IPS-20b (cell line): ENCODE data around the gene TMEM52.
"Not testable (repeated sequence)": the region's sequence is repeated elsewhere in the genome, so short reads cannot be mapped to it uniquely, and the experiment has no call there.

Source experiments
- H3K27ac ChIP-seq: one replicate; pipeline ENCODE4 v1.5.1; 2013; ENCODE audit warnings: low read length
- H3K27me3 ChIP-seq: 2 replicates; pipeline ENCODE4 v1.6.1; 2013; ENCODE audit warnings: mild to moderate bottlenecking, low read length, inconsistent platforms; ENCODE audit not compliant: insufficient read depth
- H3K36me3 ChIP-seq: 2 replicates; pipeline ENCODE4 v1.6.1; 2013; ENCODE audit warnings: low read depth, mild to moderate bottlenecking, inconsistent platforms, low read length, moderate library complexity; ENCODE audit not compliant: insufficient read depth
- H3K4me1 ChIP-seq: 2 replicates; pipeline ENCODE4 v1.6.1; 2013; ENCODE audit warnings: mild to moderate bottlenecking, control low read depth, inconsistent platforms, low read length, moderate library complexity; ENCODE audit not compliant: insufficient read depth
- H3K4me3 ChIP-seq: 2 replicates; pipeline ENCODE4 v1.5.1; 2013; ENCODE audit warnings: mild to moderate bottlenecking, low read length, inconsistent platforms
- H3K9ac ChIP-seq: 2 replicates; pipeline ENCODE4 v1.6.1; 2013; ENCODE audit warnings: low read depth, mild to moderate bottlenecking, inconsistent platforms, low read length, moderate library complexity
- H3K9me3 ChIP-seq: 2 replicates; pipeline ENCODE4 v1.6.1; 2013; ENCODE audit warnings: mild to moderate bottlenecking, low read depth, low read length, inconsistent platforms; ENCODE audit not compliant: insufficient read depth

TMEM52 gene

GRCh38 chr1:1937061-1937460, 18.0 kb upstream of the TMEM52 start:
- Histone ChIP-seq H3K36me3 (no peaks in the 10 kb centered on the region), H3K4me3 (no peak overlapping the region), H3K9ac (no peak overlapping the region), H3K4me1 (no peaks in the 10 kb centered on the region), H3K27me3 (no peaks in the 10 kb centered on the region), H3K27ac (no peak overlapping the region), H3K9me3 (no peaks in the 10 kb centered on the region)

- H3K27ac ChIP-seq, H3K9me3 ChIP-seq, H3K4me1 ChIP-seq, H3K27me3 ChIP-seq, H3K4me3 ChIP-seq, H3K36me3 ChIP-seq, H3K9ac ChIP-seq: not testable (repeated sequence)
These were observed 15.8 kb upstream of the TMEM52 start for GRCh38 chr1:1934848-1935247.

- H3K4me1 ChIP-seq, result no peaks in the 10 kb centered on the region
- H3K4me3 ChIP-seq, result no peak overlapping the region
- no peaks in the 10 kb centered on the region for H3K36me3 ChIP-seq
- H3K9ac ChIP-seq, result no peak overlapping the region
- no peaks in the 10 kb centered on the region for H3K27me3 ChIP-seq
- no peak overlapping the region for H3K27ac ChIP-seq
- no peaks in the 10 kb centered on the region for H3K9me3 ChIP-seq
These were observed 10.8 kb upstream of the TMEM52 start for GRCh38 chr1:1929639-1930545.

GRCh38 chr1:1929102-1929638, 10.1 kb upstream of the TMEM52 start:
- Histone ChIP-seq H3K9me3 (no peaks in the 10 kb centered on the region), H3K36me3 (no peaks in the 10 kb centered on the region), H3K9ac (no peak overlapping the region), H3K4me3 (no peak overlapping the region), H3K27ac (no peak overlapping the region), H3K4me1 (no peaks in the 10 kb centered on the region), H3K27me3 (no peaks in the 10 kb centered on the region)

GRCh38 chr1:1928231-1929101, 9.4 kb upstream of the TMEM52 start:
- H3K36me3 ChIP-seq, result no peaks in the 10 kb centered on the region

GRCh38 chr1:1927751-1928150, 8.7 kb upstream of the TMEM52 start:
- no peak overlapping the region for H3K9ac ChIP-seq
- H3K36me3 ChIP-seq, result no peaks in the 10 kb centered on the region
- H3K9me3 ChIP-seq, result no peaks in the 10 kb centered on the region
- no peaks in the 10 kb centered on the region for H3K4me1 ChIP-seq
- H3K27me3 ChIP-seq, result no peaks in the 10 kb centered on the region
- H3K4me3 ChIP-seq, result no peak overlapping the region
- no peak overlapping the region for H3K27ac ChIP-seq

More at GRCh38 chr1:1928231-1929101, 9.4 kb upstream of the TMEM52 start:
- no peaks in the 10 kb centered on the region for H3K9me3 ChIP-seq
- H3K27me3 ChIP-seq, result no peaks in the 10 kb centered on the region
- H3K4me1 ChIP-seq, result no peaks in the 10 kb centered on the region
- no peak overlapping the region for H3K9ac ChIP-seq
- no peak overlapping the region for H3K4me3 ChIP-seq
- no peak overlapping the region for H3K27ac ChIP-seq

GRCh38 chr1:1926886-1927660, 8.0 kb upstream of the TMEM52 start:
- H3K4me3 ChIP-seq, result no peak overlapping the region
- no peak overlapping the region for H3K9ac ChIP-seq
- H3K27me3 ChIP-seq, result no peaks in the 10 kb centered on the region
- H3K36me3 ChIP-seq, result no peaks in the 10 kb centered on the region
- H3K9me3 ChIP-seq, result no peaks in the 10 kb centered on the region
- no peaks in the 10 kb centered on the region for H3K4me1 ChIP-seq
- H3K27ac ChIP-seq, result no peak overlapping the region

- H3K4me3 ChIP-seq, result no peak overlapping the region
- no peaks in the 10 kb centered on the region for H3K27me3 ChIP-seq
- no peaks in the 10 kb centered on the region for H3K9me3 ChIP-seq
- no peak overlapping the region for H3K27ac ChIP-seq
- H3K36me3 ChIP-seq, result no peaks in the 10 kb centered on the region
- no peaks in the 10 kb centered on the region for H3K4me1 ChIP-seq
- no peak overlapping the region for H3K9ac ChIP-seq
These were observed 7.3 kb upstream of the TMEM52 start for GRCh38 chr1:1926346-1926811.

- Histone ChIP-seq H3K27ac (no peak overlapping the region), H3K4me1 (no peaks in the 10 kb centered on the region)
These were observed 6.6 kb upstream of the TMEM52 start for GRCh38 chr1:1925437-1926345.

GRCh38 chr1:1924849-1925248, 5.8 kb upstream of the TMEM52 start:
- H3K4me1 ChIP-seq, result peaks cover under 1% of the 10 kb centered on the region; the same call in 1 of the 2 replicates
- no peak overlapping the region for H3K27ac ChIP-seq
- no peaks in the 10 kb centered on the region for H3K27me3 ChIP-seq

More at GRCh38 chr1:1925437-1926345, 6.6 kb upstream of the TMEM52 start:
- no peaks in the 10 kb centered on the region for H3K36me3 ChIP-seq
- no peak overlapping the region for H3K4me3 ChIP-seq
- no peaks in the 10 kb centered on the region for H3K9me3 ChIP-seq
- no peaks in the 10 kb centered on the region for H3K27me3 ChIP-seq
- H3K9ac ChIP-seq, result no peak overlapping the region

More at GRCh38 chr1:1924849-1925248, 5.8 kb upstream of the TMEM52 start:
- Histone ChIP-seq H3K36me3 (no peaks in the 10 kb centered on the region), H3K4me3 (no peak overlapping the region), H3K9me3 (no peaks in the 10 kb centered on the region), H3K9ac (no peak overlapping the region)
